RPMI7951 (cell line): ENCODE data around the gene EVI5. TPM values are rescaled to one million over a fixed set of nuclear protein-coding genes. Genes with fewer than 3 reads are reported as not detected.

Experiments used
- DNase-seq: peaks from one replicate; pipeline ENCODE4 v3.0.0-alpha.2; 2012; ENCODE audit warnings: low read depth
- total RNA-seq: library from RNA; depleted of rRNA; stranded (reverse); fragments of >200 nt; shearing (Covaris generic); gene quantifications from 2 replicates; pipeline ENCODE4 v1.2.3, GENCODE V29; 2014; rRNA removed

Gene EVI5
- total RNA-seq, 1 experiment from 2014 or later = 11.8 TPM

GRCh38 chr1:92459871-92460320 lies 325.0 kb downstream of the EVI5 start:
- DNase-seq = no peak

Other genes starting within 250 kb of the EVI5 start
- 1,182 and 1,311 TPM in 2 replicates for gene RPL5, start 46.9 kb upstream of the EVI5 start, total RNA-seq
- 18.3 and 21.3 TPM in 2 replicates for gene DIPK1A, start 176.4 kb upstream of the EVI5 start, total RNA-seq